ENCODE results near the gene SAMSN1. TPM values are rescaled to one million over a fixed set of nuclear protein-coding genes. Genes with fewer than 3 reads are reported as not detected.

Gene SAMSN1
- total and polyA plus RNA-seq, 2 of the 8 experiments (the other 6 are each of a cell fraction or from before 2014, with no cell fraction given): 0.50 to 3.0 TPM

- Histone ChIP-seq H3K4me2 (ENCODE audit: insufficient read depth in 1 of 2, low read depth in 2 of 2, low read length in 2 of 2) (no peak overlapping the region), H3K27ac (ENCODE audit: low read depth, low read length) (no peak overlapping the region), H3K56ac (replicated peaks; ENCODE audit: insufficient read length, low read depth, low read length) (no peak overlapping the region), H3K9me3 (ENCODE audit: insufficient read depth in 2 of 2, low read depth in 1 of 2, low read length in 1 of 2) (no peaks in the 10 kb centered on the region), H2BK120ac (replicated peaks; ENCODE audit: low read depth, low read length) (no peak overlapping the region), H3K4ac (replicated peaks; ENCODE audit: insufficient read length, low read depth, low read length) (no peak overlapping the region), H2BK5ac (ENCODE audit: low read depth, low read length) (no peak overlapping the region), H2BK15ac (ENCODE audit: low read length) (no peak overlapping the region), H2AK5ac (ENCODE audit: low read depth, low read length) (no peak overlapping the region), H2AFZ (ENCODE audit: low read length) (no peak overlapping the region), H3K18ac (ENCODE audit: extremely low read depth, low read length) (no peak overlapping the region), H4K5ac (ENCODE audit: insufficient read length, low read depth, low read length) (no peak overlapping the region), H3K23ac (ENCODE audit: insufficient read length) (no peak overlapping the region), H3K36me3 (ENCODE audit: control insufficient read depth in 2 of 4, insufficient read depth in 4 of 4, low read length in 3 of 4) (no peaks in the 10 kb centered on the region), H3K4me1 (replicated peaks in 1 of 4; ENCODE audit: control insufficient read depth in 3 of 4, insufficient read depth in 4 of 4, low read length in 3 of 4) (0 out of 7 replicates have a peak, but pooled peaks cover 0 to under 1% (median 0%) of the 10 kb centered on the region in 4 experiments), H3K9ac (replicated peaks in 1 of 4; ENCODE audit: extremely low read depth in 1 of 4, low read depth in 3 of 4, low read length in 3 of 4) (no peak overlapping the region), H3K23me2 (ENCODE audit: low read depth, low read length) (no peaks in the 10 kb centered on the region), H3K79me1 (ENCODE audit: low read depth, low read length) (no peaks in the 10 kb centered on the region), H3K14ac (ENCODE audit: insufficient read length) (no peak overlapping the region), H3K79me2 (ENCODE audit: control insufficient read depth in 1 of 2, insufficient read depth in 2 of 2, low read length in 2 of 2) (no peaks in the 10 kb centered on the region), H4K91ac (replicated peaks; ENCODE audit: insufficient read length, low read length) (no peak overlapping the region), H3K27me3 (replicated peaks in 1 of 4; ENCODE audit: control insufficient read depth in 3 of 4, extremely low read depth in 1 of 4, insufficient read depth in 3 of 4, low read length in 3 of 4) (no peaks in the 10 kb centered on the region), H4K20me1 (replicated peaks in 1 of 2; ENCODE audit: control insufficient read depth in 1 of 2, insufficient read depth in 2 of 2, low read length in 2 of 2) (no peaks in the 10 kb centered on the region), H3K4me3 (ENCODE audit: extremely low read depth in 1 of 4, insufficient read depth in 2 of 4, low read depth in 3 of 4, low read length in 4 of 4) (no peak overlapping the region), H2BK20ac (ENCODE audit: low read length) (no peak overlapping the region), H2BK12ac (ENCODE audit: low read depth, low read length) (no peak overlapping the region), H4K8ac (ENCODE audit: extremely low read depth, insufficient read depth, low read length) (no peak overlapping the region)
- CTCF ChIA-PET (ENCODE audit: partially characterized antibody): no interaction called here
- POLR2A ChIA-PET (ENCODE audit: partially characterized antibody): no interaction called here
- no peak for FAIRE-seq
- 90% methylated on average over 4 of the region's 4 CpGs; no CpG with 5 or more reads in 1 of the 2 experiments for WGBS, 2 experiments (ENCODE audit: extremely low coverage in 1 of 2, insufficient coverage in 1 of 2, insufficient read length in 1 of 2, insufficient replicate concordance in 2 of 2, low coverage in 1 of 2, low lambda C conversion rate in 2 of 2, missing lambda C conversion rate in 1 of 2)
- DNase-seq (ENCODE audit: low read depth in 1 of 2, low spot score in 2 of 2): no peak
- TF ChIP-seq GABPA (IDR thresholded peaks at IDR 0.05; ENCODE audit: borderline replicate concordance, insufficient read depth, low read length) (no peak), RFX5 (IDR thresholded peaks at IDR 0.05; ENCODE audit: borderline replicate concordance, low read depth, low read length) (no peak), TBP (IDR thresholded peaks at IDR 0.05; ENCODE audit: low read depth, low read length) (no peak), NANOG (IDR thresholded peaks at IDR 0.05; ENCODE audit: insufficient read depth, low read depth, low read length, poor library complexity, severe bottlenecking) (no peak), SP2 (IDR thresholded peaks at IDR 0.05; ENCODE audit: low read length) (no peak), POLR2AphosphoS5 (IDR thresholded peaks at IDR 0.05; ENCODE audit: low read depth, low read length) (no peak), TAF1 (IDR thresholded peaks at IDR 0.05; ENCODE audit: low read depth, low read length) (no peak), HDAC6 (IDR thresholded peaks at IDR 0.05; ENCODE audit: low read depth, low read length) (no peak)
Observed at GRCh38 chr21:14492931-14493330, 53.2 kb downstream of the SAMSN1 start.

All from H1 (cell line).